ACC112 (cell line): ENCODE data around the gene GSTM3.
"Not testable (repeated sequence)": the region's sequence is repeated elsewhere in the genome, so short reads cannot be mapped to it uniquely, and the experiment has no call there.

Source experiments
- H2AFZ ChIP-seq: fragments of 200-600 bp; sonication (generic); one replicate; pipeline ENCODE4 v1.6.0; 2017; ENCODE audit warnings: antibody characterized with exemption, low read length; ENCODE audit not compliant: unreplicated experiment
- H3K27ac ChIP-seq: fragments of 200-600 bp; sonication (generic); 2 replicates; pipeline ENCODE4 v1.5.1; 2014; ENCODE audit warnings: low read depth, mild to moderate bottlenecking, antibody characterized with exemption, low read length, moderate library complexity
- H3K27me3 ChIP-seq: fragments of 200-600 bp; sonication (generic); 2 replicates; pipeline ENCODE4 v1.6.1; 2014; ENCODE audit warnings: mild to moderate bottlenecking, antibody characterized with exemption, low read length, moderate library complexity, mixed read lengths; ENCODE audit not compliant: insufficient read depth
- H3K36me3 ChIP-seq: fragments of 200-600 bp; sonication (generic); 2 replicates; pipeline ENCODE4 v1.6.1; 2016; ENCODE audit warnings: mild to moderate bottlenecking, antibody characterized with exemption, low read length, moderate library complexity, mixed read lengths; ENCODE audit not compliant: insufficient read depth
- H3K4me1 ChIP-seq: fragments of 200-600 bp; sonication (generic); one replicate; pipeline ENCODE4 v1.6.1; 2016; ENCODE audit warnings: low read length, mixed read lengths; ENCODE audit not compliant: insufficient read depth, unreplicated experiment, control insufficient read depth
- H3K4me3 ChIP-seq: fragments of 200-600 bp; sonication (generic); 2 replicates; pipeline ENCODE4 v1.5.1; 2014; ENCODE audit warnings: mild to moderate bottlenecking, low read depth, low read length
- H3K79me2 ChIP-seq: fragments of 200-600 bp; sonication (generic); one replicate; pipeline ENCODE4 v1.6.0; 2016; ENCODE audit warnings: low read length; ENCODE audit not compliant: control insufficient read depth, unreplicated experiment, insufficient read depth

Gene GSTM3

GRCh38 chr1:109695138-109695537 lies 45.7 kb downstream of the GSTM3 start:
- H3K4me1 ChIP-seq, H3K27ac ChIP-seq, H3K4me3 ChIP-seq, H3K79me2 ChIP-seq, H2AFZ ChIP-seq, H3K36me3 ChIP-seq, H3K27me3 ChIP-seq: not testable (repeated sequence)

GRCh38 chr1:109694400-109694799 lies 46.4 kb downstream of the GSTM3 start:
- H3K27me3 ChIP-seq, H2AFZ ChIP-seq, H3K79me2 ChIP-seq, H3K4me3 ChIP-seq, H3K4me1 ChIP-seq, H3K36me3 ChIP-seq, H3K27ac ChIP-seq: not testable (repeated sequence)

GRCh38 chr1:109691759-109692158 lies 49.1 kb downstream of the GSTM3 start:
- Histone ChIP-seq H3K4me1 (no peaks in the 10 kb centered on the region), H3K27me3 (no peaks in the 10 kb centered on the region), H3K27ac (no peak overlapping the region), H2AFZ (no peak overlapping the region), H3K36me3 (no peaks in the 10 kb centered on the region), H3K79me2 (no peaks in the 10 kb centered on the region), H3K4me3 (no peak overlapping the region)

GRCh38 chr1:109689844-109690405 lies 50.9 kb downstream of the GSTM3 start:
- no peaks in the 10 kb centered on the region for H3K4me1 ChIP-seq
- H3K27me3 ChIP-seq = no peaks in the 10 kb centered on the region
- no peak overlapping the region for H3K4me3 ChIP-seq
- no peaks in the 10 kb centered on the region for H3K79me2 ChIP-seq
- no peak overlapping the region for H3K27ac ChIP-seq
- no peaks in the 10 kb centered on the region for H3K36me3 ChIP-seq
- H2AFZ ChIP-seq = no peak overlapping the region

- Histone ChIP-seq H3K36me3 (no peaks in the 10 kb centered on the region), H3K27me3 (no peaks in the 10 kb centered on the region), H3K27ac (no peak within 1 kb of the TSS), H2AFZ (no peak within 1 kb of the TSS), H3K4me3 (no peak within 1 kb of the TSS), H3K4me1 (no peaks in the 10 kb centered on the region), H3K79me2 (no peaks in the 10 kb centered on the region)
Measured at GRCh38 chr1:109687641-109688499, 53.0 kb downstream of the GSTM3 start, which contains the start of gene GSTM1. Gene GSTM1, plus strand, starts transcription at chr1:109687817. Its CDS starts 57 bp downstream, at chr1:109687874.

GRCh38 chr1:109687109-109687508 lies 53.7 kb downstream of the GSTM3 start:
- H3K27me3 ChIP-seq, H3K4me3 ChIP-seq, H3K4me1 ChIP-seq, H3K36me3 ChIP-seq, H3K79me2 ChIP-seq, H2AFZ ChIP-seq, H3K27ac ChIP-seq: not testable (repeated sequence)

GRCh38 chr1:109685890-109686289 lies 54.9 kb downstream of the GSTM3 start:
- H3K36me3 ChIP-seq, H3K27ac ChIP-seq, H3K27me3 ChIP-seq, H3K4me3 ChIP-seq, H2AFZ ChIP-seq, H3K4me1 ChIP-seq, H3K79me2 ChIP-seq: not testable (repeated sequence)

- not testable (repeated sequence) for H3K27me3 ChIP-seq, H3K27ac ChIP-seq, H3K4me1 ChIP-seq, H3K79me2 ChIP-seq, H2AFZ ChIP-seq, H3K4me3 ChIP-seq, H3K36me3 ChIP-seq
Measured at GRCh38 chr1:109685399-109685798, 55.4 kb downstream of the GSTM3 start.

- not testable (repeated sequence) for H3K4me1 ChIP-seq, H3K36me3 ChIP-seq, H3K4me3 ChIP-seq, H2AFZ ChIP-seq, H3K27me3 ChIP-seq, H3K27ac ChIP-seq, H3K79me2 ChIP-seq
Measured at GRCh38 chr1:109684777-109685176, 56.1 kb downstream of the GSTM3 start.
